ENCODE measurements around the gene ZHX3. TPM values are rescaled to one million over a fixed set of nuclear protein-coding genes. Genes with fewer than 3 reads are reported as not detected.

The ZHX3 gene
- total and polyA plus RNA-seq, 2 of the 13 experiments (the other 11 are each of a cell fraction or from before 2014, with no cell fraction given): 8.4 to 11.7 TPM

DNA sequence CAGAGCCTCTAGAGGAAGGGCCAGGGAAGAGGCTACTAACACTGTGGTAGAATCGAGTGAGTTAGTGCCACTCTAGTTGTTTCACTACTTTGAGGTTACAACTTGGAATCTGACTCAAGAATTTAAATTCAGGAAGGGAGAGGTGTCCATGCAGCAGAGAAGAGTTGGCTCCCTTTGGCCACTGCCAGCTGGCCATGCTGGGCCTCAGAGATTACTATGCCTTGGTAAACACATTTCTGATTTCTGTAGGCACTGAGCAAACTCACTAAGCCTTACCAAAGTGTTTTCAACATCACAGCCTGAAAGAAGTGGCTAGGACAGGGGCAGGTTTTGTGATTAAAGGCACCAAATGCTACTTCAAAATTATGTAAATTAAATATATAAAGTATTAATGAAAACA lies 61.9 kb downstream of the ZHX3 start (continued):
- no peak for TF ChIP-seq PAXIP1 (CRISPR knock-in tag; conservative IDR thresholded peaks at IDR 0.05)
- TF ChIP-seq KLF6 (CRISPR knock-in tag; IDR thresholded peaks at IDR 0.05): no peak
- TF ChIP-seq FOXO1 (CRISPR knock-in tag; IDR thresholded peaks at IDR 0.05): no peak
- TF ChIP-seq ZNF781 (CRISPR knock-in tag; IDR thresholded peaks at IDR 0.05; ENCODE audit: borderline replicate concordance, not compliant biosample characterization): no peak
- no peak for TF ChIP-seq IKZF5 (CRISPR knock-in tag; IDR thresholded peaks at IDR 0.05)
- TF ChIP-seq ZNF639 (CRISPR knock-in tag; conservative IDR thresholded peaks at IDR 0.05): no peak
- no peak for TF ChIP-seq ZSCAN22 (CRISPR knock-in tag; IDR thresholded peaks at IDR 0.05)
